KOPT-K1 (cell line): ENCODE results near the gene RNF207.

Experiments used
- H3K27ac ChIP-seq: fragments of 200-600 bp; sonication (generic); 2 replicates; pipeline ENCODE4 v1.5.1; 2016; ENCODE audit warnings: antibody characterized with exemption, mild to moderate bottlenecking, low read depth, low read length; ENCODE audit not compliant: poor library complexity, severe bottlenecking
- H3K36me3 ChIP-seq: fragments of 200-600 bp; sonication (generic); 2 replicates; pipeline ENCODE4 v1.5.1; 2017; ENCODE audit warnings: antibody characterized with exemption, mild to moderate bottlenecking, low read length, moderate library complexity; ENCODE audit not compliant: insufficient read depth
- H3K9me3 ChIP-seq: fragments of 200-600 bp; sonication (generic); 2 replicates; pipeline ENCODE4 v1.5.1; 2017; ENCODE audit warnings: antibody characterized with exemption, low read length, mild to moderate bottlenecking; ENCODE audit not compliant: insufficient read depth, poor library complexity, severe bottlenecking

Gene RNF207

DNA sequence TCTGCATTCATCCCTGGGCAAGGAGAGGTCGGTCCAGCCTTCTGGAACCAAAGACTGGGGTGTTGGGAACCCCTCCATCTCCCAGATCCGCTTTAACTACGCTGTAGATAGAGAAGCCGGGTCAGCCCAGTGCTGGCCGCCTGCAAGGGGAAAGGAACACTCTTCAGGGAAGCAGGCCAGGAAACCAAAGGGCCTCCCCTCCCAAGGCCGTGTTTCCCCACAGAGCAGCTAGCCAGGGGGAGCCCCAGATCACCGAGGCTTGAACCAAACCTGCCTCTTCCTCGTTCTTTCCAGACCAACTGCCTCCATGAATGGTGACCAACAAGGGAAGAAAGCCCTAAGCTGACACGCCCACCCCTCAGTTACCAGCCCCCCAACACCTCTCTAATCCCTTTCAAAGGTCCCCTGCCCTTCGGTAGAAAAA, 24.6 kb upstream of the RNF207 start:
- no peaks in the 10 kb centered on the region for H3K9me3 ChIP-seq
- no peak overlapping the region for H3K27ac ChIP-seq
- peaks cover 33% of the 10 kb centered on the region for H3K36me3 ChIP-seq

DNA sequence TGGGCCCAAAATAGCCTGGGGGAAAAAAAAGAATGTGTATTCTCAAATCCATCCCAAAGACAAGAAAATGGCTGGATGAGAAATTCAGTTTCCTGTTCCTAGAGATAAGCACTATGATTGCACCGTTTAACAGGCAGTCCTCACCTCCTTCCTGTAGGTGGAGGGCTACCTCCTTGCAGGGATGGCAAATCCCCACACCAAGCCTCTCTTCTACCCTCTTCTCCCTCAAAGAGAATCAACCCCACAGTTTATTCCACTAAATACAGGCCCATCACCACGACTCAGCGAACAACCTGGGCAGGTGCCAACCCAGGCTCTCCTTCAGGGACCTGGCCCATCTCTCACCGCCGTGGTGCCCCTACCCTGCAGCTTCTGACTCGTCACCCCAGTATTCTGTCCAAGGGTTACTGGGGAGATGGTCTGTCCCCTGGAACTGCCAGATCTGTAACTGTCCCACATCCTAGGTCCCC, 22.4 kb upstream of the RNF207 start:
- peaks cover 54% of the 10 kb centered on the region for H3K36me3 ChIP-seq
- H3K9me3 ChIP-seq, result no peaks in the 10 kb centered on the region
- no peak overlapping the region for H3K27ac ChIP-seq

DNA sequence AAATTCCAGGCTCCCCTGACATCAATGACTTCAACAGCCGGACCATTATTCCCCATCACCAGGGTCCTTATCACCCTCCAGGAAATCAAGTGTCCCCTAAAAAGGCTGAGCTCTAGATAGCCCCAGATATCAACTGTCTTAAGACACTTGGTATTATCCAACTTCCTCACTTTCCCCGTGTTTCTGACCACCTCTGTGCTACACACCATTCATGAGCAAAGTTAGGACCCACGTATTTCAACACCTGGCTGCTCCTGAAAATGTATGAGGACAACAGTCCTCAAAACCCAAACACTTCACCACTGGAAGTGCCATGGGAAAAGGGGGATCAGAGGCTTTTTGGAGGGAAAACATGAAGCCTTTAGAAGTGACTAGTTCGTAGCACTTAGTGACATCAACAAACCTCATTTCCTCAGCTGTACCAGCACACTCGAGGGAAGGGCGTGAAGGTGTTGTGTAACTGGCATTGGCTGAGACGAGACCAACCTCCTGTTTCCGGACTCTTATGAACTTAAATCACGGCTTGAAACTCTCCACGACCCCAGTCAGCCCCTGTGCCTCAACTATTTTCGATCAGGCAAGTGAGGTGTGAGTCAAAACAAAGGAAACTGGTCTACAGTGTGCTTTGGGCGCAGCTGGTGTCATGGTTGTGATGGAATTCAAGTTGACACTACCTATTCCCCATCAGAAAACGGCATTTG, 21.7 kb upstream of the RNF207 start:
- H3K27ac ChIP-seq, result no peak overlapping the region
- H3K9me3 ChIP-seq, result no peaks in the 10 kb centered on the region
- H3K36me3 ChIP-seq, result peaks cover 61% of the 10 kb centered on the region

DNA sequence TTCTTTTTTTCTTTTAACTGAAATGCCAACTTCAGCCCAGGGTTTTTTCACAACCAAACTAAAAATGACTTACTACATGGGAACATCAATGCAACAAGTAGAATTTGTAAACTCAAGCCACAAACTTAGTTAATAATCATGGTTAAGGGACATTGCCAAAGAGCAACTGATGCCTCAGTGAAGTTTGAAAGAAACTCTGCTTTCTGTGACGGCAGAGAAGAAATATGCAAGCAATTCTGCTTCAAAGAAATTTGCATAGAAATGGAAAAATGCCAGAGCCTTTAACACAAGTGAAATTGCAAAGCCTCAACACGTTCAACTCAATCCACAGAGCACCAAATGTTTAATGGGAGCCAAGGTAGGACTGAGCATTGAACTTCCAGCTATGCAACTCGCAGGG, 20.8 kb upstream of the RNF207 start:
- Histone ChIP-seq H3K27ac (no peak overlapping the region), H3K9me3 (no peaks in the 10 kb centered on the region), H3K36me3 (peaks cover 70% of the 10 kb centered on the region)

DNA sequence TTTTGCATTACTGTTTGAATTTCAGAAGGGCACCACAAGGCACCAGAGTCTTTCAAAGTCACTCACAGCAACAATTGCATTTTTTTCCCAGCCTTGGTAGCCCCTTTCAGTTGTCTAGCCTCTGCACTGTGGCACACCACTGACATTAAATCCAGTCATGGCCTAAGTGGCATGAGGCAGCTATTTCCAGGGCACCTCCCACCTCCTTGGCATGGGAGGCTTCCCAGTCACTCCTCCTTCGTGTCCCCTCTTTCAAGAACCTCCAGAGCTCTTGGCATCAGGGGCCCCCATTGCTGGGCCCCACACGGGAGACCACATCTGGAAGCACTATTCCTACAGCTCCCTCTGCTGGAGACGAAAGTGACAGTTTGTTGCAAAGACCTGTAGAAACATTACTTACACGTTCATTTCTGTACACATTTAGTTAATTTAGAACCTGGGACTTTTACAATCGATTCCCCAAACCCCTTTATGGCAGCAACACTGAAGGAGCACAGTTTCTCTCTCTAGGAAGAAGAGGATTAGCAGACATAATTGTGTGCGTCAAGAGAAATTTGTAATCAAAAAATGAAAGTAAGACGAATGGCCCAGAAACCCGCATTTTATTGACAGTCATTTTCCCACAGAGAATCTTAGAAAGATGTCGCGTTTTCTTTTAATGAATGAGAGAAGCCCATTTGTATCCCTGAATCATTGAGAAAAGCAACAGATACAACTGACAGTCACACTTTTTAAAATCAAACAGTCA, 20.1 kb upstream of the RNF207 start:
- H3K36me3 ChIP-seq, result peaks cover 77% of the 10 kb centered on the region
- H3K9me3 ChIP-seq, result no peaks in the 10 kb centered on the region
- no peak overlapping the region for H3K27ac ChIP-seq

DNA sequence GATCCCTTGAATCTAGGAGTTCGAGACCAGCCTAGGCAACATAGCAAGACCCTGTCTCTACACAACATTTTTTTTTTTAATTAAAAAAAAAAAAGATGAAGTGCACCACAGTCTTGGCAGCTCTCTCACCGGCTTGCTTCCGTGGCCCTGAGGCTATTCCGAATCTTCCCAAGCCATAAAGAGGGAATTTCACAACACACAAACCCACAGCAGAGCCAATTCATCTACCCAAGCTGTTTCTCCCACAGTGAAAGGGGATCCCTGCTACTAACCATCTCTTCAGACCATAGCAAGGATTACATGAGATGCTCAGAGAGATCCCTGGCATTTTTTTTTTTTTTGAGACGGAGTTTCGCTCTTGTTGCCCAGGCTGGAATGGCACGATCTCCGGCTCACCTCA, 17.5 kb upstream of the RNF207 start:
- Histone ChIP-seq H3K9me3 (no peaks in the 10 kb centered on the region), H3K27ac (no peak overlapping the region), H3K36me3 (peaks cover 95% of the 10 kb centered on the region)

DNA sequence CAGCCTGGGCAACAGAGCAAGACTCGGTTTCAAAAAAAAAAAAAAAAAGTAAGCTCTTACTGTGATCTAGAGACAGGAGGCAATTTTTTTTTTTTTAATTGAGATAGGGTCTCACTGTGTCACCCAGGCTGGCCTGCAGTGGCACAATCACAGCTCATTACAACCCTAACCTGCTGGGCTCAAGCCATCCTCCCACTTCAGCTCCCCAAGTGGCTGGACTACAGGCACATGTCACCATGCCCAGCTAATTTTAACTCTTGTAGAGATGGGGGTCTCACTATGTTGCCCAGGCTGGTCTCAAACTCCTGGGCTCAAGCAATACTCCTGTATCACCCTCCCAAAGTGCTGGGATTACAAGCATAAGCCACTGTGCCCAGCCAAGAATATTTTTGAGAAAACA, 14.0 kb upstream of the RNF207 start:
- H3K36me3 ChIP-seq, result peaks cover 97% of the 10 kb centered on the region
- H3K9me3 ChIP-seq, result no peaks in the 10 kb centered on the region
- no peak overlapping the region for H3K27ac ChIP-seq

DNA sequence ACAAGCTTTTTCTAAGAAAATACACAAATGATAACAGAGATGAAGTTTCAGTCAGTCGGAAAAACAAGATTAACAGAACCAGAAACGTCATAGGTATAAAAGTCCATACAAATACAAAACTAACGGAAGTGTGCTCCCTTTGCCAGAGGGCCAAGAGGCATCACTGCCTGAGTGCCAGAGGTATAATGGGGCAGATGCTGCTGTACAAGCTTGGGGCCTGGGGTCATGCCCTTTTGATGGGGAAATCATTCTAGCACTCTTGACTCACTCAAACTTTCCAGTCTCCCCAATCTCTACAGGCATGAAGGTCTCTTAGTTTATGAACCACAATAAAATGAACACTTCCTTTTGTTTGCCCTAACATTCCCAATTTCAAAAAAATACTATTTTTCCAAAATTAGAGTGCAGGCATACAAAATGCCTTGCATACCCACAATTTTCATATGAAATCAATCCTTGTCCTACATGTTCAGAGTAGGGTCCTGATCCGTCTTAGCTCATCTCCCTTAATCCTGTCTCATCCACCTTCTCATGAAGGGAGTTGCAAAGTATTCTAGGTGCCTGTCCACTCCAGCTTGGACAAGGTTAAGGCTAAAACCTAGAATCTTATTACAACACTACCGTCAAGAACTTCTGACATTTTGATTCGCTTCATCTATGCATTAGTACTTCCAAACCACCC, 8.0 kb upstream of the RNF207 start:
- Histone ChIP-seq H3K27ac (peak overlapping the region; percentile 93), H3K9me3 (no peaks in the 10 kb centered on the region), H3K36me3 (peaks cover 51% of the 10 kb centered on the region)

DNA sequence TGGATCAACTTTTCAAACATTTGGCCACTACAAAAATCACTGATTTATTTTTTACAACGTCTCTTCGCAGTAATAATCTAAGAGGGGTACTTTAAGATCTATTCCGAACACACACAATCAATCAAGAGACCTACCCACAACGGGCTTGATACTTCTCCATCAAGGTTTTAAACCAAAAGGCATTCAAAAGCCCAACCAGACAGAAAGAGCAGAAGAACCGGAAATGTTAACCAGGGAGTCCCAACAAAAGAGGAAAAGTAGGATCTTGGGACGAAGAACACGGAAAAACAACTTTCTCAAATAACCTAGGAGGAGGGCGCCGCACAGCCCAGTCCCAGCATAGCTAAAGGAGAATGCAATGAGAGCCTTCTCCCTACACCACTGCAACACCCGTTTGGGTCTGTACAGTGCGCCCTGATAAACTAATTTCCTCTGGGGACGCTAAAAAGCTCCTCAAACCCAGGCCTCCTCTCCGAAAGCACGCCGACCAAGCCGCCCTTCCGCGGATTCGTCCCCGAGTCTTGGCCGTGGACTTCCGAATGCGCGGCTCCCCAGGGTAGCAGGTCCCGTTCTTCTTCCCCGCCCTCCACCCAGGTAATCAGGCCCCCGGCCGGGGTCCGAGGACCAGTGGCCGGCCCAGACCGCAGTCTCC, 7.1 kb upstream of the RNF207 start:
- Histone ChIP-seq H3K27ac (peak overlapping the region; percentile 93), H3K9me3 (no peaks in the 10 kb centered on the region), H3K36me3 (peaks cover 42% of the 10 kb centered on the region)

DNA sequence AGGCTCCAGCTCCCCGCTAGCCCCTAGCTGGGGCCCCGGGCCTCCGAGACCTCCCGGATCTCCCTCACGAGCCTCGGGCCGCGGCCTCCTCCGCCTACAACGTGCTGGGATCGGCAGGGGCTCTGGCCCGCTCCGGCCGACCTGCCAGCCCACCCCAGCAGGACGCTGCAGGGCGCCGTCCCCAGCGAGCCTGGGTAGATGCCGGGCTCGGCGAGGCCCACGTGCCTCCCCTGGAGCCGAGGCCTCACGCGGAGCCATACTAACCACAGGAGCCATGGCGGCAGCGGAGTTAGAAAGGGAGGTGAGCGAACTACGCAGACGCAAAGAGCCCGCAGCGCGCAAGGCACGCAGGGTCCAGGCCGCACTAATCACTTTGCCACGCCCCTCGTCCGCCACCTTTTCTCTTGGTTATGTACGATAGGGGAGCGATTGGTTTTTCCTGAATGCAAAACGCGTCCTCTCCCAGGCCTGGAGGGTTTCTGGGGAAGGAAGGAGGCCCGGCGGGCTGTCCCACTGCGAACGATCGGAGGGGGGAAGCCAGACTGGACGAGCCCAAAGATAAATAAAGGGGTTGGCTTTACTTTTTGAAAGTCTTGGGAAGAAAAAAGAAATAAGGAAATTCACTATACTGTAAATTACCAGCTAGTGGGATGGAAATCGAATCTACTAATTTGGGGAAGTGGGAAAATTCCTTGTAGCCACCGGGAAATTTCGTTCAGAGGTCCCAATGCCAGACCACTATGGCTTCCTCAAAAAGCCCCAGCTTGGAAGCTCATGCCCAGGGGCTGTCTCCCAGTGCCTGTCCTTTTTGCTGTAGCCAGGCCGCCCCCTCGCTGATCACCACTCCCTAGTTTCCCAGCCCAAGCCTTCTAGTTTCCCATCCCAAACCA, 6.4 kb upstream of the RNF207 start, which contains the start of gene RPL22:
Gene RPL22 (minus strand): TSS at position 298 of the 890 bp plus-strand sequence. CDS start 22 bp downstream, at position 276.
- Histone ChIP-seq H3K9me3 (no peaks in the 10 kb centered on the region), H3K36me3 (peaks cover 34% of the 10 kb centered on the region), H3K27ac (peak within 1 kb of the TSS; percentile 93)

DNA sequence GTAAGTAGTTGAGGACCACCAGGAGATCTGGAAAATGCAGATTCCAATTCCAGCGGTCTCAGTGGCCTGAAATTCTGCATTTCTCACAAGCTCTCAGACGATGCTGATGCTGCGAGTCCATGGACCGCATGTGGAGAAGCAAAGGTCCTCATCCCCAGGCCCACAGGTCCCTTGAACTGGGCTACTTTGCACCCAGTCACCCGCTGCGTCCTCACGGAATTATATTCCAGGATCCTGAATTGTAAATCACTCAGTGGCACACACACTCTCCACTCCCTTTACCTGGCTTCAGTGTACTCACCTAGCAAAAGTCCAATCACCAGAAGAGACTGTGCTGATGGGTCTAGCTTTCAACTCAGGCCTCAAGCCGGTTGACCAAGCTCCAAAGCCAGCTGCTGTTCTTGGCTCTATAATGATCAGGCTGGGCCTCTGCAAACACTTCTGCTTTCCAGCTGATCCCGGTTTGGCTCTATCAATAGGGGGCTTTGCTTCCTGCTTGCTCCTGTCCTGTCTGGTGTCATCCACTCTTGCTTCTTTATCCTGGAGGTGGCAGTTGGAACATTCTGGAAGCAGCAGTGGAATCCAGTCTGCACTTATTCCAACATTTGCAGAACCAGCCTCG, 5.6 kb upstream of the RNF207 start:
- Histone ChIP-seq H3K36me3 (peaks cover 27% of the 10 kb centered on the region), H3K9me3 (no peaks in the 10 kb centered on the region), H3K27ac (peak overlapping the region; percentile 93)

DNA sequence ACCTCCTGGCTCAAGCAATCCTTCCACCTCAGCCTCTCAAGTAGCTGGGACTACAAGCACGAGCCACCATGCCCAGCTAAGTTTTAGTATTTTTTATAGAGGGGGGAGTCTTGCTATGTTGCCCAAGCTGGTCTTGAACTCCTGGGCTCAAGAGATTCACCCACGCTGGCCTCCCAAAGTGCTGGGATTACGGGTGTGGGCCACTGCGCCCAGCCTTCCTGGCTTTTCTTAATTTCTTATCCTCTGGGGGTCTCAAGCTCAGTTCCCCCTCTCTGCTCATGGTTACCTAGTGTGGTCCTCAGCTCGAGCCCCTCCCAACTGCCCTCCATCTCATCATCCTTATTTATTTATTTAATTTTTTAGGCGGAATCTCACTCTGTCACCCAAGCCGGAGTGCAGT, 3.7 kb upstream of the RNF207 start:
- Histone ChIP-seq H3K9me3 (no peaks in the 10 kb centered on the region), H3K36me3 (peaks cover 7% of the 10 kb centered on the region), H3K27ac (no peak overlapping the region)

DNA sequence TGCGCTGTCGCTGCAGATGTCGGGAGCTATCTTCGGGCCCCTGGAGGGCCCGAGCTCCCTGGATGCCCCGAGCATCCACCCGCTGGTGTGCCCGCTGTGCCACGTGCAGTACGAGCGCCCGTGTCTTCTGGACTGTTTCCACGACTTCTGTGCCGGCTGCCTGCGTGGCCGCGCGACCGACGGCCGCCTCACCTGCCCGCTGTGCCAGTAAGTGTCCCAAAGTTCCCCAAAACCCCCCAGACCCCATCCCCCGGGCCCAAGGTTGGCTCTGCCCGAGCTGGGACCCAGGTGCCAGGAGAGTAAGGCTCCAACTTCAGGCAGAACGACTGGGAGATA, 569 bp downstream of the RNF207 start:
- Histone ChIP-seq H3K9me3 (no peaks in the 10 kb centered on the region), H3K36me3 (no peaks in the 10 kb centered on the region), H3K27ac (no peak overlapping the region)
